HEK293 (cell line): ENCODE measurements around the gene BOC.

Experiments used
- YY2 ChIP-seq: fragments of 450-650 bp; formaldehyde crosslinking; IDR thresholded peaks from 2 replicates; pipeline ENCODE4 v1.5.1; 2016; ENCODE audit warnings: missing biosample characterization, missing genetic modification characterization
- ZBTB7A ChIP-seq: fragments of 450-650 bp; formaldehyde crosslinking; IDR thresholded peaks from 2 replicates; pipeline ENCODE4 v1.5.1; 2016; ENCODE audit warnings: low read depth, missing biosample characterization, missing genetic modification characterization
- ZBTB8A ChIP-seq: fragments of 450-650 bp; formaldehyde crosslinking; IDR thresholded peaks from 2 replicates; pipeline ENCODE4 v1.5.1; 2016; ENCODE audit warnings: missing biosample characterization, missing genetic modification characterization
- ZNF274 ChIP-seq, 2 experiments: fragments of 200-500 bp in 1 of 2; fragments of 450-650 bp in 1 of 2; sonication (Bioruptor generic) in 1 of 2; formaldehyde crosslinking in 1 of 2; IDR thresholded peaks; 2 replicates each; pipeline versions ENCODE4 v1.5.1 to v1.6.1; 2014 to 2016; ENCODE audit warnings: borderline replicate concordance in 1 of 2, inconsistent platforms in 1 of 2, low read length in 1 of 2, missing biosample characterization in 1 of 2, missing genetic modification characterization in 1 of 2
- ZNF423 ChIP-seq: fragments of 450-650 bp; formaldehyde crosslinking; IDR thresholded peaks from 2 replicates; pipeline ENCODE4 v1.5.1; 2016; ENCODE audit warnings: missing biosample characterization, missing genetic modification characterization
- ZNF830 ChIP-seq: fragments of 450-650 bp; IDR thresholded peaks from 2 replicates; pipeline ENCODE4 v1.5.0; 2018; ENCODE audit warnings: missing biosample characterization, missing genetic modification characterization, low read depth, mild to moderate bottlenecking, moderate library complexity
- TF ChIP-seq, protein P1 (sequence below): fragments of 450-650 bp; formaldehyde crosslinking; IDR thresholded peaks from 2 replicates; pipeline ENCODE4 v1.5.1; 2016; ENCODE audit warnings: missing biosample characterization, missing genetic modification characterization
- TF ChIP-seq, protein P2 (sequence below): IDR thresholded peaks from 2 replicates; pipeline ENCODE4 v1.6.1; 2011; ENCODE audit warnings: mild to moderate bottlenecking, low read depth, low read length, borderline replicate concordance
- TF ChIP-seq, protein P3 (sequence below): fragments of 450-650 bp; formaldehyde crosslinking; IDR thresholded peaks from 2 replicates; pipeline ENCODE4 v1.5.1; 2016; ENCODE audit warnings: missing biosample characterization, missing genetic modification characterization

DNA sequence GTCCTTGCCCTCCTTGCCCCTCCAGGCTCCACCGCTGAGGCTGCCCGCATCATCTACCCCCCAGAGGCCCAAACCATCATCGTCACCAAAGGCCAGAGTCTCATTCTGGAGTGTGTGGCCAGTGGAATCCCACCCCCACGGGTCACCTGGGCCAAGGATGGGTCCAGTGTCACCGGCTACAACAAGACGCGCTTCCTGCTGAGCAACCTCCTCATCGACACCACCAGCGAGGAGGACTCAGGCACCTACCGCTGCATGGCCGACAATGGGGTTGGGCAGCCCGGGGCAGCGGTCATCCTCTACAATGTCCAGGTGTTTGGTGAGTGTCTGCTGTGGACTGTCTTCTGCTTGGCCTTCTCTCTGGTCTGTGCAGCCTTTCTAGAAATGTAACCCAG is 61.0 kb downstream of the BOC start:
- TF ChIP-seq, protein P1, sequence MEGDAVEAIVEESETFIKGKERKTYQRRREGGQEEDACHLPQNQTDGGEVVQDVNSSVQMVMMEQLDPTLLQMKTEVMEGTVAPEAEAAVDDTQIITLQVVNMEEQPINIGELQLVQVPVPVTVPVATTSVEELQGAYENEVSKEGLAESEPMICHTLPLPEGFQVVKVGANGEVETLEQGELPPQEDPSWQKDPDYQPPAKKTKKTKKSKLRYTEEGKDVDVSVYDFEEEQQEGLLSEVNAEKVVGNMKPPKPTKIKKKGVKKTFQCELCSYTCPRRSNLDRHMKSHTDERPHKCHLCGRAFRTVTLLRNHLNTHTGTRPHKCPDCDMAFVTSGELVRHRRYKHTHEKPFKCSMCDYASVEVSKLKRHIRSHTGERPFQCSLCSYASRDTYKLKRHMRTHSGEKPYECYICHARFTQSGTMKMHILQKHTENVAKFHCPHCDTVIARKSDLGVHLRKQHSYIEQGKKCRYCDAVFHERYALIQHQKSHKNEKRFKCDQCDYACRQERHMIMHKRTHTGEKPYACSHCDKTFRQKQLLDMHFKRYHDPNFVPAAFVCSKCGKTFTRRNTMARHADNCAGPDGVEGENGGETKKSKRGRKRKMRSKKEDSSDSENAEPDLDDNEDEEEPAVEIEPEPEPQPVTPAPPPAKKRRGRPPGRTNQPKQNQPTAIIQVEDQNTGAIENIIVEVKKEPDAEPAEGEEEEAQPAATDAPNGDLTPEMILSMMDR, result no peak
- TF ChIP-seq, protein P2, sequence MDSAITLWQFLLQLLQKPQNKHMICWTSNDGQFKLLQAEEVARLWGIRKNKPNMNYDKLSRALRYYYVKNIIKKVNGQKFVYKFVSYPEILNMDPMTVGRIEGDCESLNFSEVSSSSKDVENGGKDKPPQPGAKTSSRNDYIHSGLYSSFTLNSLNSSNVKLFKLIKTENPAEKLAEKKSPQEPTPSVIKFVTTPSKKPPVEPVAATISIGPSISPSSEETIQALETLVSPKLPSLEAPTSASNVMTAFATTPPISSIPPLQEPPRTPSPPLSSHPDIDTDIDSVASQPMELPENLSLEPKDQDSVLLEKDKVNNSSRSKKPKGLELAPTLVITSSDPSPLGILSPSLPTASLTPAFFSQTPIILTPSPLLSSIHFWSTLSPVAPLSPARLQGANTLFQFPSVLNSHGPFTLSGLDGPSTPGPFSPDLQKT, result no peak
- no peak for TF ChIP-seq YY2 (tag by site-specific recombination)
- TF ChIP-seq ZNF830, result no peak
- no peak for TF ChIP-seq ZBTB7A
- TF ChIP-seq ZNF274 (IDR thresholded peaks at IDR 0.05; ENCODE audit: low read length), result no peak
- TF ChIP-seq ZNF274 (tag by site-specific recombination; IDR thresholded peaks at IDR 0.05; ENCODE audit: borderline replicate concordance), result no peak
- TF ChIP-seq ZBTB8A, result no peak
- TF ChIP-seq, protein P3, sequence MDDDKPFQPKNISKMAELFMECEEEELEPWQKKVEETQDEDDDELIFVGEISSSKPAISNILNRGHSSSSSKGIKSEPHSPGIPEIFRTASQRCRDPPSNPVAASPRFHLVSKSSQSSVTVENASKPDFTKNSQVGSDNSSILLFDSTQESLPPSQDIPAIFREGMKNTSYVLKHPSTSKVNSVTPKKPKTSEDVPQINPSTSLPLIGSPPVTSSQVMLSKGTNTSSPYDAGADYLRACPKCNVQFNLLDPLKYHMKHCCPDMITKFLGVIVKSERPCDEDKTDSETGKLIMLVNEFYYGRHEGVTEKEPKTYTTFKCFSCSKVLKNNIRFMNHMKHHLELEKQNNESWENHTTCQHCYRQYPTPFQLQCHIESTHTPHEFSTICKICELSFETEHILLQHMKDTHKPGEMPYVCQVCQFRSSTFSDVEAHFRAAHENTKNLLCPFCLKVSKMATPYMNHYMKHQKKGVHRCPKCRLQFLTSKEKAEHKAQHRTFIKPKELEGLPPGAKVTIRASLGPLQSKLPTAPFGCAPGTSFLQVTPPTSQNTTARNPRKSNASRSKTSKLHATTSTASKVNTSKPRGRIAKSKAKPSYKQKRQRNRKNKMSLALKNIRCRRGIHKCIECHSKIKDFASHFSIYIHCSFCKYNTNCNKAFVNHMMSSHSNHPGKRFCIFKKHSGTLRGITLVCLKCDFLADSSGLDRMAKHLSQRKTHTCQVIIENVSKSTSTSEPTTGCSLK (tag by site-specific recombination), result no peak
- no peak for TF ChIP-seq ZNF423 (tag by site-specific recombination)
